ENCODE results near the gene PDE4A.

- TF ChIP-seq ZNF274 (IDR thresholded peaks at IDR 0.05; ENCODE audit: low read depth, low read length) (no peak), SUZ12 (IDR thresholded peaks at IDR 0.05; ENCODE audit: extremely low read depth, insufficient read depth, insufficient read length) (no peak), YY1 (IDR thresholded peaks at IDR 0.05; ENCODE audit: insufficient read depth, insufficient read length) (no peak)
These were observed 28.2 kb upstream of the PDE4A start for GRCh38 chr19:10392120-10392519.

Data from NT2/D1 (cell line).